Endothelial cell of umbilical vein (primary cell): ENCODE data around the gene ITGA8.

ENCODE experiments used
- CTCF ChIP-seq, 2 donors: IDR thresholded peaks; 1 replicate in 1 of 2; 2 replicates in 1 of 2; pipeline ENCODE4 v1.5.1; 2011; ENCODE audit warnings: low read length in 2 of 2, mild to moderate bottlenecking in 2 of 2, moderate library complexity in 2 of 2, control low read depth in 1 of 2, inconsistent platforms in 1 of 2, low read depth in 1 of 2; ENCODE audit not compliant: insufficient read depth in 1 of 2; ENCODE audit errors: extremely low read depth in 1 of 2
- EZH2 ChIP-seq: IDR thresholded peaks from 2 replicates; pipeline ENCODE4 v1.6.1; 2012; ENCODE audit warnings: borderline replicate concordance, low read depth, mild to moderate bottlenecking, moderate library complexity, low read length, inconsistent platforms; ENCODE audit not compliant: severe bottlenecking
- FOS ChIP-seq: IDR thresholded peaks from 2 replicates; pipeline ENCODE4 v1.6.1; 2011; ENCODE audit warnings: mild to moderate bottlenecking, low read length, moderate library complexity, borderline replicate concordance; ENCODE audit not compliant: insufficient read depth
- JUN ChIP-seq: IDR thresholded peaks from 2 replicates; pipeline ENCODE4 v1.6.1; 2011; ENCODE audit warnings: borderline replicate concordance, low read depth; ENCODE audit not compliant: insufficient read length, insufficient read depth
- MAX ChIP-seq: IDR thresholded peaks from 2 replicates; pipeline ENCODE4 v1.6.1; 2011; ENCODE audit not compliant: insufficient read depth, insufficient read length
- POLR2A ChIP-seq: IDR thresholded peaks from 2 replicates; pipeline ENCODE4 v1.6.1; 2012; ENCODE audit warnings: low read depth, mild to moderate bottlenecking, control low read depth, low read length
- POLR2AphosphoS5 ChIP-seq: IDR thresholded peaks from 2 replicates; pipeline ENCODE4 v1.6.1; 2012; ENCODE audit warnings: low read depth, mild to moderate bottlenecking, control low read depth, low read length, moderate library complexity; ENCODE audit not compliant: insufficient read depth

DNA sequence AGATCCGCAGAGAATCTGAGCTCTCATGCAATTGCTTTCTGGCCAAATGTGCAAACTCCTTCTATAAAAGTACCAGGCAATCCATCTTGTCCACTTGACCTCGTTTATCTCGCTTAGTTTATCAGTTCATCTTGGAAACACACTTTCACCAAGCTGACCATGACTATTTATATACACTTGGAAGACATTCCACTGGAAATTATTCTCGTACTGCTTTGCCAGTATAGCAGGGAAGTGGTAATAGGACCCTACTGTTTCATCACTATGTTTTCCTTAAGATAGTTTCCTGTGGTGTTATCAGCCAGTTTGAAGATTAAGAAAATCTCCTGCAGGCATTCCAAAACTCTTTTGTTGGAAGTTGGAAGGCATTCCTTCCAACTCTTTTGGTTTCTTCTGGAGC is 233.3 kb downstream of the ITGA8 start:
- no peak for TF ChIP-seq CTCF (IDR thresholded peaks at IDR 0.05; ENCODE audit: extremely low read depth in 1 of 2, insufficient read depth in 1 of 2, low read depth in 1 of 2, low read length in 2 of 2)
- TF ChIP-seq EZH2: no peak
- no peak for TF ChIP-seq POLR2AphosphoS5
- no peak for TF ChIP-seq POLR2A
- no peak for TF ChIP-seq MAX
- TF ChIP-seq JUN: no peak
- no peak for TF ChIP-seq FOS
